ENCODE data around the gene E2F4. TPM values are rescaled to one million over a fixed set of nuclear protein-coding genes. Genes with fewer than 3 reads are reported as not detected.

Gene E2F4
- total and polyA plus RNA-seq, 2 of the 13 experiments (the other 11 are each of a cell fraction or from before 2014, with no cell fraction given), result 84.8 to 91.2 TPM

GRCh38 chr16:67212766-67213165 is 20.8 kb downstream of the E2F4 start (continued):
- TF ChIP-seq, protein P1, sequence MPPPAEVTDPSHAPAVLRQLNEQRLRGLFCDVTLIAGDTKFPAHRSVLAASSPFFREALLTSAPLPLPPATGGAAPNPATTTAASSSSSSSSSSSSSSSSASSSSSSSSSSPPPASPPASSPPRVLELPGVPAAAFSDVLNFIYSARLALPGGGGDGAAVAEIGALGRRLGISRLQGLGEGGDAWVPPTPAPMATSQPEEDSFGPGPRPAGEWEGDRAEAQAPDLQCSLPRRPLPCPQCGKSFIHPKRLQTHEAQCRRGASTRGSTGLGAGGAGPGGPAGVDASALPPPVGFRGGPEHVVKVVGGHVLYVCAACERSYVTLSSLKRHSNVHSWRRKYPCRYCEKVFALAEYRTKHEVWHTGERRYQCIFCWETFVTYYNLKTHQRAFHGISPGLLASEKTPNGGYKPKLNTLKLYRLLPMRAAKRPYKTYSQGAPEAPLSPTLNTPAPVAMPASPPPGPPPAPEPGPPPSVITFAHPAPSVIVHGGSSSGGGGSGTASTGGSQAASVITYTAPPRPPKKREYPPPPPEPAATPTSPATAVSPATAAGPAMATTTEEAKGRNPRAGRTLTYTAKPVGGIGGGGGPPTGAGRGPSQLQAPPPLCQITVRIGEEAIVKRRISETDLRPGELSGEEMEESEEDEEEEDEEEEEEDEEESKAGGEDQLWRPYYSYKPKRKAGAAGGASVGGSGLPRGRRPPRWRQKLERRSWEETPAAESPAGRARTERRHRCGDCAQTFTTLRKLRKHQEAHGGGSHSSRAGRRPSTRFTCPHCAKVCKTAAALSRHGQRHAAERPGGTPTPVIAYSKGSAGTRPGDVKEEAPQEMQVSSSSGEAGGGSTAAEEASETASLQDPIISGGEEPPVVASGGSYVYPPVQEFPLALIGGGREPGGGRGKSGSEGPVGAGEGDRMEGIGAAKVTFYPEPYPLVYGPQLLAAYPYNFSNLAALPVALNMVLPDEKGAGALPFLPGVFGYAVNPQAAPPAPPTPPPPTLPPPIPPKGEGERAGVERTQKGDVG (CRISPR knock-in tag; IDR thresholded peaks at IDR 0.05; ENCODE audit: borderline replicate concordance), result no peak
- TF ChIP-seq ZNF10 (CRISPR knock-in tag; IDR thresholded peaks at IDR 0.05; ENCODE audit: borderline replicate concordance, low read depth), result no peak
- no peak for TF ChIP-seq POLR2G (IDR thresholded peaks at IDR 0.05; ENCODE audit: low read depth, low read length)
- TF ChIP-seq ZNF674 (CRISPR knock-in tag; IDR thresholded peaks at IDR 0.05; ENCODE audit: low read depth), result no peak
- TF ChIP-seq STAG1 (CRISPR knock-in tag; IDR thresholded peaks at IDR 0.05), result no peak
- TF ChIP-seq ZNF253 (CRISPR knock-in tag; IDR thresholded peaks at IDR 0.05; ENCODE audit: borderline replicate concordance), result no peak
- TF ChIP-seq SATB2 (CRISPR knock-in tag; IDR thresholded peaks at IDR 0.05), result no peak
- no peak for TF ChIP-seq ZNF761 (CRISPR knock-in tag; conservative IDR thresholded peaks at IDR 0.05)
- TF ChIP-seq RAD21 (CRISPR knock-in tag; IDR thresholded peaks at IDR 0.05), result no peak
- no peak for TF ChIP-seq ZNF331 (CRISPR knock-in tag; IDR thresholded peaks at IDR 0.05)
- no peak for TF ChIP-seq SMAD9 (CRISPR knock-in tag; IDR thresholded peaks at IDR 0.05)
- TF ChIP-seq ZNF563 (CRISPR knock-in tag; IDR thresholded peaks at IDR 0.05), result no peak
- no peak for TF ChIP-seq ATRX (CRISPR knock-in tag; IDR thresholded peaks at IDR 0.05; ENCODE audit: borderline replicate concordance)
